Gastrocnemius medialis (tissue), 4 donors: Measurements from ENCODE around the gene OR10J5. TPM values are rescaled to one million over a fixed set of nuclear protein-coding genes. Genes with fewer than 3 reads are reported as not detected.

ENCODE experiments used
- ATAC-seq, 2 donors: fragments of 150-250 bp; one replicate each; pipeline ENCODE4 v1.9.1; 2016
- DNase-seq, 2 donors: peaks; one replicate each; pipeline ENCODE4 v3.0.0-alpha.2; 2019
- H3K27ac ChIP-seq, 4 donors: fragments of 200-600 bp; sonication (generic); 1 replicate in 1 of 4; 2 replicates in 3 of 4; pipeline ENCODE4 v1.5.1; 2016 to 2018; ENCODE audit warnings: mild to moderate bottlenecking in 2 of 4, moderate library complexity in 1 of 4
- H3K27me3 ChIP-seq, 3 donors: fragments of 200-600 bp; sonication (generic) in 2 of 3; 1 replicate in 1 of 3; 2 replicates in 2 of 3; pipeline versions ENCODE4 v1.5.1 to v1.6.0; 2016 to 2019; ENCODE audit warnings: mild to moderate bottlenecking in 1 of 3, moderate library complexity in 1 of 3
- H3K36me3 ChIP-seq, 2 donors: fragments of 200-600 bp; sonication (generic) in 1 of 2; one replicate each; pipeline ENCODE4 v1.5.1; 2017 to 2018
- H3K4me1 ChIP-seq, 2 donors: fragments of 200-600 bp; sonication (generic) in 1 of 2; one replicate each; pipeline ENCODE4 v1.5.1; 2016 to 2017; ENCODE audit warnings: mild to moderate bottlenecking in 2 of 2
- H3K4me3 ChIP-seq, 4 donors: fragments of 200-600 bp; sonication (generic) in 3 of 4; 1 replicate in 1 of 4; 2 replicates in 3 of 4; pipeline ENCODE4 v1.5.1; 2016 to 2019; ENCODE audit warnings: mild to moderate bottlenecking in 2 of 4
- H3K9me3 ChIP-seq, 3 donors: fragments of 200-600 bp; sonication (generic) in 2 of 3; 1 replicate in 1 of 3; 2 replicates in 2 of 3; pipeline ENCODE4 v1.5.1; 2016 to 2019
- CTCF ChIP-seq, 5 experiments: fragments of 450-650 bp in 3 of 5; fragments of 200-600 bp in 2 of 5; sonication (generic) in 2 of 5; IDR thresholded peaks in 4 of 5; conservative IDR thresholded peaks in 1 of 5; 1 replicate in 4 of 5; 2 replicates in 1 of 5; pipeline ENCODE4 v1.5.1; 2016 to 2019; ENCODE audit warnings: antibody characterized with exemption in 5 of 5, mild to moderate bottlenecking in 3 of 5, moderate library complexity in 3 of 5
- POLR2A ChIP-seq, 2 donors: fragments of 450-650 bp; IDR thresholded peaks; one replicate each; pipeline ENCODE4 v1.6.1; 2017; ENCODE audit warnings: antibody characterized with exemption in 2 of 2, mild to moderate bottlenecking in 2 of 2, moderate library complexity in 2 of 2
- in situ Hi-C, 4 donors: fragments of 200-750 bp; cut with MboI; loops; one replicate each; pipeline versions ENCODE4 v1.15.0 to v1.8.0; 2017; ENCODE audit warnings: low sequenced_read_pairs in 4 of 4
- intact Hi-C: fragments of 100-400 bp; cut with DNase I; formaldehyde crosslinking; loops from one replicate; pipeline ENCODE4 v1.15.1; 2023; ENCODE audit warnings: low total_unique reads
- total RNA-seq, 4 donors: library from RNA; depleted of rRNA; stranded (reverse); fragments of >200 nt; gene quantifications; one replicate each; pipeline versions ENCODE4 v1.1.0 to v1.2.3, GENCODE V29; 2016

Gene OR10J5
- total RNA-seq, 4 donors from 2014 or later, result not detected

- no peaks in the 10 kb centered on the region for H3K4me1 ChIP-seq
- no peak for DNase-seq
- TF ChIP-seq POLR2A (IDR thresholded peaks at IDR 0.05) (no peak), CTCF (IDR thresholded peaks at IDR 0.05 in 4 of 5, conservative IDR thresholded peaks at IDR 0.05 in 1 of 5) (no peak)
- H3K27ac ChIP-seq, result no peak overlapping the region
- no peak overlapping the region for H3K4me3 ChIP-seq
- intact Hi-C loops, result no loop called here
- ATAC-seq, result no peak
- in situ Hi-C loops, result no loop called here
- no peaks in the 10 kb centered on the region for H3K27me3 ChIP-seq
- no peaks in the 10 kb centered on the region for H3K9me3 ChIP-seq
- no peaks in the 10 kb centered on the region for H3K36me3 ChIP-seq
These were observed 26.9 kb upstream of the OR10J5 start for GRCh38 chr1:159562680-159563079.

- no peaks in the 10 kb centered on the region for H3K27me3 ChIP-seq
- no peak overlapping the region for H3K27ac ChIP-seq
- in situ Hi-C loops, result no loop called here
These were observed 25.7 kb upstream of the OR10J5 start for GRCh38 chr1:159561497-159561896.

DNA sequence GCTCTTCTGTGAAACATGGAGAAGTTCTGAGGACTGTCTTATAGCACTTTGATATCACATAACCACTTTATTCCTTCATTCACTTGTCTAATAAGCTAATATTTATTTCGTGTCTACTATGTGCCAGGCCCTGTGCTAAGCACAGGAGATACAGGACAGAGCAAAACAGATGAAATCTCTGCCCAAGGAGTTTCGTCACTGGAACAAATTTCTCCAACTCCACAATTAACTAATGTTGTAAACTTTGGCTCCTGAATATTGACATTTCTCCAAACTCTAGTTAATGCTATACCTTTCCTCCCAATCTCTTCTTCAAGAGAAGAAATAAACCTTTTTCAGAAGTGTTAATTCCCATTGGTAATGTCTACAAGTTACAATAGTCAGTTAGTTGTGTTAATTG lies 24.8 kb upstream of the OR10J5 start:
- no peak for DNase-seq
- no peaks in the 10 kb centered on the region for H3K4me1 ChIP-seq
- H3K36me3 ChIP-seq, result no peaks in the 10 kb centered on the region
- H3K27me3 ChIP-seq, result no peaks in the 10 kb centered on the region
- in situ Hi-C loops (no loop called here), intact Hi-C loops (no loop called here)
- H3K4me3 ChIP-seq, result no peak overlapping the region
- H3K9me3 ChIP-seq, result no peaks in the 10 kb centered on the region
- no peak for ATAC-seq
- H3K27ac ChIP-seq, result no peak overlapping the region
- TF ChIP-seq CTCF (IDR thresholded peaks at IDR 0.05 in 4 of 5, conservative IDR thresholded peaks at IDR 0.05 in 1 of 5) (no peak), POLR2A (IDR thresholded peaks at IDR 0.05) (no peak)

More at GRCh38 chr1:159561497-159561896, 25.7 kb upstream of the OR10J5 start:
- Histone ChIP-seq H3K36me3 (no peaks in the 10 kb centered on the region), H3K9me3 (no peaks in the 10 kb centered on the region), H3K4me1 (no peaks in the 10 kb centered on the region), H3K4me3 (no peak overlapping the region)
- intact Hi-C loops, result no loop called here
- TF ChIP-seq CTCF (IDR thresholded peaks at IDR 0.05 in 4 of 5, conservative IDR thresholded peaks at IDR 0.05 in 1 of 5) (no peak), POLR2A (IDR thresholded peaks at IDR 0.05) (no peak)
- ATAC-seq, result no peak
- DNase-seq, result no peak

- intact Hi-C loops (no loop called here), in situ Hi-C loops (no loop called here)
- Histone ChIP-seq H3K9me3 (no peaks in the 10 kb centered on the region), H3K4me1 (no peaks in the 10 kb centered on the region), H3K36me3 (no peaks in the 10 kb centered on the region), H3K27me3 (no peaks in the 10 kb centered on the region), H3K4me3 (no peak overlapping the region), H3K27ac (no peak overlapping the region)
- TF ChIP-seq POLR2A (IDR thresholded peaks at IDR 0.05), result no peak
- TF ChIP-seq CTCF (IDR thresholded peaks at IDR 0.05 in 4 of 5, conservative IDR thresholded peaks at IDR 0.05 in 1 of 5), result no peak
- DNase-seq (no peak), ATAC-seq (no peak)
These were observed 21.1 kb upstream of the OR10J5 start for GRCh38 chr1:159556931-159557369.

- no peaks in the 10 kb centered on the region for H3K4me1 ChIP-seq
- H3K27ac ChIP-seq, result no peak overlapping the region
- ATAC-seq (no peak), DNase-seq (no peak)
- H3K9me3 ChIP-seq, result no peaks in the 10 kb centered on the region
- no peak overlapping the region for H3K4me3 ChIP-seq
- in situ Hi-C loops, result no loop called here
- H3K36me3 ChIP-seq, result no peaks in the 10 kb centered on the region
- intact Hi-C loops, result no loop called here
- TF ChIP-seq CTCF (IDR thresholded peaks at IDR 0.05 in 4 of 5, conservative IDR thresholded peaks at IDR 0.05 in 1 of 5) (no peak), POLR2A (IDR thresholded peaks at IDR 0.05) (no peak)
- H3K27me3 ChIP-seq, result no peaks in the 10 kb centered on the region
These were observed 18.9 kb upstream of the OR10J5 start for GRCh38 chr1:159554696-159555095.
